HG02678 (cell line): ENCODE results near the gene PAK4.

Experiments used
- ATAC-seq: cut with Tn5 transposase; IDR thresholded peaks from one replicate; pipeline ENCODE4 v1.9.1; 2021; ENCODE audit warnings: mild to moderate bottlenecking, moderate library complexity; ENCODE audit not compliant: unreplicated experiment

Gene PAK4

GRCh38 chr19:39177736-39178135 lies 52.1 kb downstream of the PAK4 start:
- ATAC-seq, result no peak

DNA sequence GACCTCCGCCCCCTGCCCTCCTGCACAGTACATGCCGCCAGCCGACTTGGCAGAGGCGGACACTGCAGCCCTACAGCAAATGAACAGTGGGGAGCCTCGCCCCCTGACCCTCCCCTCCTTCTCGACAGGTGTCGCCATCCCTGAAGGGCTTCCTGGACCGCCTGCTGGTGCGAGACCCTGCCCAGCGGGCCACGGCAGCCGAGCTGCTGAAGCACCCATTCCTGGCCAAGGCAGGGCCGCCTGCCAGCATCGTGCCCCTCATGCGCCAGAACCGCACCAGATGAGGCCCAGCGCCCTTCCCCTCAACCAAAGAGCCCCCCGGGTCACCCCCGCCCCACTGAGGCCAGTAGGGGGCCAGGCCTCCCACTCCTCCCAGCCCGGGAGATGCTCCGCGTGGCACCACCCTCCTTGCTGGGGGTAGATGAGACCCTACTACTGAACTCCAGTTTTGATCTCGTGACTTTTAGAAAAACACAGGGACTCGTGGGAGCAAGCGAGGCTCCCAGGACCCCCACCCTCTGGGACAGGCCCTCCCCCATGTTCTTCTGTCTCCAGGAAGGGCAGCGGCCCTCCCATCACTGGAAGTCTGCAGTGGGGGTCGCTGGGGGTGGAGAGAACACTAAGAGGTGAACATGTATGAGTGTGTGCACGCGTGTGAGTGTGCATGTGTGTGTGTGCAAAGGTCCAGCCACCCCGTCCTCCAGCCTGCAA lies 52.9 kb downstream of the PAK4 start:
- no peak for ATAC-seq

- ATAC-seq, result no peak
Observed at GRCh38 chr19:39179754-39180153, 54.2 kb downstream of the PAK4 start.

DNA sequence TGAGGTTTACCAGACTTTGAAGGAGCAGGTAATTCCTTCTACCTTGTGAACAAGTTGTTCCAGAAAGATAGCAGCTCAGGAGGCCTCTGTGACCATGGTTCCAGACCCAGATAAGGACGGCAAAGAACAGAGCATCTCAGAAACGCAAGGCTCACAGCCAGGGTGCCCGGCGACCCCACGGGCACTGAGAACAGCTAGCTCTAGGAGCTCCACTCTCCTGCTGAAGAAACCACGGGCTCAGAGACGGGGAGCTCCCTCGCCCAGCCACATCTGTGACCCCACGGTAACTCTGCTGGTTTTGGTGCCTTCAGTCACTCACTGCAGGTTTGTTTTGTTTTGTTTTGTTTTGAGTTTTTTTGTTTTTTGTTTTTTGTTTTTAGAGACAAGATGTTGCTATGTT lies 55.2 kb downstream of the PAK4 start:
- no peak for ATAC-seq

DNA sequence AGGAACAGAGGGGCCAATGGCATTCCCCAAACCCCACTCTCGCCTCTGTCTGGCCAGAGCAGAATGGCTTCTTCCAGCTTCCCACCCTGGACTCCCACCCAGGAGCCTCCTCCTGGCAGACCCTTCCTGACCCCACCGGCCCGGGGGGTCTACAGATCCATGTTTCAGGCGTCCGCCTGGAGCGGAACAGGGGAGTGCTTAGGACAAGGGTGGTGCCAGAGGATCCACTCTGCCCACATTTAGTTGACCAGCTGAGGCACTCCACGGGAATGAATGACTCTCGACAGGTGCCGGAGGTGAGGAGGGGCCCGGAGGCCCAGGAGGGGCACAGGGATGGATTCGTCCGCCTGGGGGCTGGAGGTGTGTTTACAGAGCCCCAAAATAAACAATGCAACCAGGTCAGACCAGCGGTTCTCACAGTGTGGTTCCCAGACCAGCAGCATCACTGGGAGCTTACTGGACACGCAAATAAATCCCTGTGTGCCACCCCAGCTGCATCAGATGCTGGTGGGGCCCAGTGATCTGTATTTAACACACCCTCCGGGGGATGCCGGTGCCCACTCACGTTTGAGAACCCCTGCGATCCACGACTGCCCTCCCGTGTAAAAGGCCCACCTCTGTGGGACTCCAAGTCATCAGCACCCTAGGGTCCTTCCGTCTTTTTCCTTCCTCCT lies 56.1 kb downstream of the PAK4 start:
- no peak for ATAC-seq

- no peak for ATAC-seq
Observed at GRCh38 chr19:39182174-39182505, 56.6 kb downstream of the PAK4 start.

DNA sequence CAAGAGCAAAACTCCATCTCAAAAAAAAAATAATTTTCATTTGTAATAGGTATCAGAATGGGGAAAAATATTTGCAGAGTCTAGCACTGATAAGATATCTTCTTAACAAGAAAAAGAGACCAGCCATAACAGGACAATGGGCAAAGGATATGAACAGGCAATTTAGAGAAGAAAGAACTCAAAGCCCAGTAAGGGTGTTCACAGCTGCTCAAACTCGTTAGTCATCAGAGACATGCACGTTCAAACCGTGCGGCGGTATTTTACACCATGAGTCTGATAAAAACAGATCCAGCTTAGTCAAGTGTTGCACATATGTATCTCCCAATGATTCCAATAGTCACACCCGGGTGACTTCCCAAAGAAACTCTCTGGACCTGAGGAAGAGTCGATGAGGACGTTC lies 57.5 kb downstream of the PAK4 start:
- ATAC-seq, result no peak

- ATAC-seq, result no peak
Observed at GRCh38 chr19:39186391-39186790, 60.8 kb downstream of the PAK4 start.

- no peak for ATAC-seq
Observed at GRCh38 chr19:39187552-39187943, 62.0 kb downstream of the PAK4 start.

- ATAC-seq, result no peak
Observed at GRCh38 chr19:39188960-39189359, 63.4 kb downstream of the PAK4 start.

DNA sequence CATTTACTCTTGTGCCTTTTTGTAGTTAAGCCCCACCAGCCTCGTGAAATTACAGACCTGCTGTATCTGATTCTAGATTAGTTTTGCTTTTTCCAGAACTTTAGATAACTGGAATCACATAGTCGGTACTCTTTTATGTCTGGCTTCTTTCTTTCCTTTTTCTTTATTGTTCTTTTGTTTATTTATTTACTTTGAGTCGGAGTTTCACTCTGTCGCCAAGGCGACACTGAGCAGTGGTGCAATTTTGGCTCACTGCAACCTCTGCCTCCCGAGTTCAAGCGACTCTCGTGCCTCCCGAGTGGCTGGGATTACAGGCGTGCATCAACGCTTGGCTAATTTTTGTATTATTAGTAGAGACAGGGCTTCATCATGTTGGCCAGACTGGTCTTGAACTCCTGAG lies 65.2 kb downstream of the PAK4 start:
- no peak for ATAC-seq

- ATAC-seq, result no peak
Observed at GRCh38 chr19:39192846-39193245, 67.3 kb downstream of the PAK4 start.

DNA sequence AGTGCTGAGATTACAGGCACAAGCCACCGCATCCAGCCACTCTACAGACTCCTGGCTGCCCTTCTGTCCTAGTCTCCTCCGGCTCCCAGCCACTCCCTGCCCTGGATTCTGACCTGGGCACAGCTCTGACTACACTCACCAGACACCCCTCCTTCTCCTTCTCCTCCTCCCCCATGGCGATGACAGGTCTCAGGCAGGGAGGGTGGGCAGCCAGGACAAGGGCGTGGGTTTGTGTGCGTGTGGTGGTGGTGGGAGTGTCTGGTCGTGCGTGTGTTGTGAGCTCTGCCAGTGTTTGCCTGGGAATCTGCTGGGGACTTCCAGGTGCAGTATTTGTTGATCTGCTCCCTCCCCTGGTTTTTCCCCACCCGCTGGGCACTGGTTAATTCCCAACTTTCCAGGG lies 68.2 kb downstream of the PAK4 start:
- no peak for ATAC-seq

GRCh38 chr19:39194832-39195542 lies 69.4 kb downstream of the PAK4 start:
- ATAC-seq, result no peak

DNA sequence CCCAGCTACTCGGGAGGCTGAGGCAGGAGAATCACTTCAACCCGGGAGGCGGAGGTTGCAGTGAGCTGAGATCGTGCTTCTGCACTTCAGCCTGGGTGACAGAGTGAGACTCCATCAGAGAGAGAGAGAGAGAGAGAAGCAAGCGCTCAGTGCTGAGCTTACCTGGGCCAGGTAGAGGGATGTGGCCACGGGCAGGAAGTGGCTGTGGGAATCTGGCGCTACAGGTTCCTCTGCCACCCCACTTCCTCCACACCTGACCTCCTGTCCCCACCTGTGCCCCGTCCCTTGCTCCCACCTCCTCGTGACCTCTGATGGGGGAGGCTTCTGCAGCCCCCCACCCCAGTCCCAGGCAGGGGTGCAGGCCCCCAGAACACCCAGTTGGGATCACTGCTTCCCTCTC lies 70.2 kb downstream of the PAK4 start:
- ATAC-seq, result no peak

DNA sequence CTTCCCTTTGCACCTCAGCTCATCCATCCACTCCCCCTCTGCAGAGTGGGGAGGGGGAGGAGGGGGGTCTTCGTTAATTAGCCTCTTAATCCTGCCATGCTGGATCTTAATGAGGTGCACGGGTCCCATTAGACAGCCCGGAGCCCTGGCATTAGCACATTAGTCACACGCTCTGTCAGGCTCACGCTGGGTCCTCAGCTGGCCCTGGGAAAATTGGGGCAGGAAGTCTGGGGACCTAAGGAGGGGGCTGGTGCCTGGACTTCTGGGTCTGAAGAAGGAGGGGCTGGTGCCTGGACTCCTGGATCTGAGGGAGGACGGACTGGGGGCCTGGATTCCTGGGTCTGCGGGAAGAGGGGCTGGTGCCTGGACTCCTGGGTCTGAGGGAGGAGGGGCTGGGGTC lies 70.7 kb downstream of the PAK4 start:
- ATAC-seq, result no peak

- ATAC-seq, result no peak
Observed at GRCh38 chr19:39196860-39197562, 71.4 kb downstream of the PAK4 start, which contains the start of gene NCCRP1. TSS of gene NCCRP1 (plus strand) at chr19:39196964. CDS start at chr19:39196983, 19 bp downstream.

- ATAC-seq, result no peak
Observed at GRCh38 chr19:39197808-39198207, 72.2 kb downstream of the PAK4 start.

GRCh38 chr19:39199025-39199424 lies 73.4 kb downstream of the PAK4 start:
- ATAC-seq, result no peak

DNA sequence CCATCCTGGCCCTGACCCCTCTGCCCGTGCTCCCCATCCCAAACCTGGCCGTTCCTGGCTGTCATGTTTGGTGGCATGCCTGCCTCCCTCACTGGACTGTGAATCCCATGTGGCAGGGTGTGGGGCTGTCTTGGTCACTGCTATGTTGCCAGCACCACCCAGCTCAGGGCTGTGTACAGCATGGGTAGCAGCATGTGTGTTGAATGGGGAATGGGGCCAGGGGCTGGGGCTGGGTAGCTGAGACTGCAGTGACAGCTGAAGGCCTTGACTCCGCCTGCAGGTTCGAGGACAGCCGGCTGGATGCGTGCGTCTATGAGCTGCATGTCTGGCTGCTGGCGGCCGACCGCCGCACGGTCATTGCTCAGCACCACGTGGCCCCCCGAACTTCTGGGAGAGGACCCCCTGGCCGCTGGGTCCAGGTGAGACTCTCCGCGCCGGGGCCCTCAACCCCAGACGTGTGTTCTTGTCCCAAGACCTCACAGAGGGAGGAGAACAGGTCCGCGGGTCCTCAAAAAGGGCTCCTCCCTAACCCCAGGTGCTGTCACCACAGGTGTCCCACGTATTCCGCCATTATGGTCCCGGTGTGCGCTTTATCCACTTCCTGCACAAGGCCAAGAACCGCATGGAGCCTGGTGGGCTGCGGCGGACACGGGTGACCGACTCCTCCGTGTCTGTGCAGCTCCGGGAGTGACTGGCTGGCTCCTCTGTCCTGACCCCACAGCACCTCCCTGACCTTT lies 74.6 kb downstream of the PAK4 start:
- ATAC-seq, result no peak

GRCh38 chr19:39200803-39201115 lies 75.2 kb downstream of the PAK4 start:
- no peak for ATAC-seq
